T-cell (primary cell): Measurements from ENCODE around the gene ASB5. TPM values are rescaled to one million over a fixed set of nuclear protein-coding genes. Genes with fewer than 3 reads are reported as not detected.

ENCODE experiments used
- ATAC-seq, 4 experiments: fragments of 200-7000 bp in 3 of 4; fragments of 150-1000 bp in 1 of 4; cut with Tn5 transposase; replicated peaks in 1 of 4; 1 replicate in 3 of 4; 2 replicates in 1 of 4; pipeline ENCODE4 v1.10.0; 2021; ENCODE audit warnings: moderate library complexity in 3 of 4, mild to moderate bottlenecking in 2 of 4, moderate number of reproducible peaks in 1 of 4
- CTCF ChIA-PET, 2 donors: fragments of 300-600 bp; sonication (Branson Sonifier 250); formaldehyde crosslinking; loops; one replicate each; lab custom pipeline; 2022; ENCODE audit warnings: antibody characterized with exemption in 2 of 2; lab: Charles Lee
- POLR2A ChIA-PET, 2 donors: fragments of 300-600 bp; sonication (Branson Sonifier 250); formaldehyde crosslinking; loops; one replicate each; lab custom pipeline; 2022; ENCODE audit warnings: antibody characterized with exemption in 2 of 2; lab: Charles Lee
- DNase-seq, 35 experiments: peaks; one replicate each; pipeline versions ENCODE4 v3.0.0 to v3.0.0-alpha.2; 2013 to 2023
- H3K27ac ChIP-seq: one replicate; pipeline ENCODE4 v1.5.1; 2013; ENCODE audit warnings: low read length
- H3K27me3 ChIP-seq, 2 experiments: replicated peaks in 1 of 2; 1 replicate in 1 of 2; 2 replicates in 1 of 2; pipeline versions ENCODE4 v1.6.1 to v1.7.0; 2013; ENCODE audit warnings: low read length in 1 of 2, mixed read lengths in 1 of 2; ENCODE audit not compliant: control insufficient read depth in 2 of 2, insufficient read depth in 2 of 2; ENCODE audit errors: extremely low read depth in 1 of 2
- H3K36me3 ChIP-seq, 2 donors: 1 replicate in 1 of 2; 2 replicates in 1 of 2; pipeline versions ENCODE4 v1.6.1 to v1.7.0; 2013; ENCODE audit warnings: low read length in 1 of 2; ENCODE audit not compliant: control insufficient read depth in 2 of 2, insufficient read depth in 1 of 2; ENCODE audit errors: extremely low read depth in 1 of 2
- H3K4me1 ChIP-seq, 2 experiments: 1 replicate in 1 of 2; 2 replicates in 1 of 2; pipeline versions ENCODE4 v1.6.1 to v1.7.0; 2013; ENCODE audit warnings: low read length in 2 of 2, mixed read lengths in 1 of 2; ENCODE audit not compliant: insufficient read depth in 2 of 2, control insufficient read depth in 1 of 2; ENCODE audit errors: extremely low read depth in 1 of 2
- H3K4me3 ChIP-seq, 2 donors: 1 replicate in 1 of 2; 2 replicates in 1 of 2; pipeline versions ENCODE4 v1.5.1 to v1.7.0; 2013; ENCODE audit warnings: mild to moderate bottlenecking in 2 of 2, low read length in 1 of 2, moderate library complexity in 1 of 2; ENCODE audit not compliant: control insufficient read depth in 1 of 2; ENCODE audit errors: extremely low read depth in 1 of 2
- H3K9me3 ChIP-seq: 2 replicates; pipeline ENCODE4 v1.7.0; 2013
- H3K27ac Mint-ChIP-seq, 2 donors: one replicate each; pipeline ENCODE4 v1.8.0; 2020 to 2021; ENCODE audit warnings: mild to moderate bottlenecking in 2 of 2, mixed read lengths in 2 of 2
- H3K27me3 Mint-ChIP-seq, 2 donors: one replicate each; pipeline ENCODE4 v1.8.0; 2021 to 2022; ENCODE audit warnings: mixed read lengths in 2 of 2
- H3K36me3 Mint-ChIP-seq: one replicate; pipeline ENCODE4 v1.8.0; 2021; ENCODE audit warnings: mixed read lengths
- H3K4me1 Mint-ChIP-seq, 3 donors: one replicate each; pipeline ENCODE4 v1.8.0; 2020 to 2022; ENCODE audit warnings: mixed read lengths in 3 of 3, mild to moderate bottlenecking in 1 of 3
- H3K4me3 Mint-ChIP-seq, 3 donors: one replicate each; pipeline ENCODE4 v1.8.0; 2020 to 2022; ENCODE audit warnings: mild to moderate bottlenecking in 3 of 3, mixed read lengths in 3 of 3, moderate library complexity in 3 of 3
- H3K9me3 Mint-ChIP-seq, 3 donors: one replicate each; pipeline ENCODE4 v1.8.0; 2020 to 2022; ENCODE audit warnings: mixed read lengths in 3 of 3
- WGBS: methylation state at CpG from one replicate; pipeline ENCODE4 v1.1.5; 2013; ENCODE audit warnings: missing lambda C conversion rate; ENCODE audit not compliant: insufficient coverage; 5-methylcytosine and 5-hydroxymethylcytosine counted together
- total RNA-seq, 35 experiments: library from RNA in 6 of 35; stranded (reverse) in 6 of 35; fragments of 120-200 nt in 1 of 35; gene quantifications; one replicate each; pipeline versions ENCODE4 v1.2.1 to v1.2.4 and lab custom pipeline; 2013 to 2026

Gene ASB5, protein sequence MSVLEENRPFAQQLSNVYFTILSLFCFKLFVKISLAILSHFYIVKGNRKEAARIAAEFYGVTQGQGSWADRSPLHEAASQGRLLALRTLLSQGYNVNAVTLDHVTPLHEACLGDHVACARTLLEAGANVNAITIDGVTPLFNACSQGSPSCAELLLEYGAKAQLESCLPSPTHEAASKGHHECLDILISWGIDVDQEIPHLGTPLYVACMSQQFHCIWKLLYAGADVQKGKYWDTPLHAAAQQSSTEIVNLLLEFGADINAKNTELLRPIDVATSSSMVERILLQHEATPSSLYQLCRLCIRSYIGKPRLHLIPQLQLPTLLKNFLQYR
- total RNA-seq (not detected), total RNA-seq (lab: John Stamatoyannopoulos, UW) (0 to 0.19 (median 0) reads per million in 29 experiments)
- 0.07 TPM for total RNA-seq (2013)

GRCh38 chr4:176268963-176269362 is at the start of gene ASB5:
ASB5 (minus strand) TSS chr4:176269222; CDS start chr4:176269108, 114 bp downstream.
- Histone ChIP-seq H3K27me3 (peaks cover 0 to 2% of the 10 kb centered on the region in 2 experiments), H3K27ac (no peak within 1 kb of the TSS), H3K4me3 (no peak within 1 kb of the TSS), H3K9me3 (no peaks in the 10 kb centered on the region), H3K36me3 (no peaks in the 10 kb centered on the region), H3K4me1 (no peaks in the 10 kb centered on the region)
- Mint-ChIP-seq H3K9me3 (no peaks in the 10 kb centered on the region), H3K27me3 (peaks cover 4% of the 10 kb centered on the region in 2 donors), H3K4me1 (no peaks in the 10 kb centered on the region), H3K36me3 (no peaks in the 10 kb centered on the region), H3K4me3 (no peak within 1 kb of the TSS), H3K27ac (no peak within 1 kb of the TSS)
- WGBS = 93% methylated on average over 8 of the region's 11 CpGs
- ATAC-seq (no peak), DNase-seq (no peak)
- POLR2A ChIA-PET = interaction anchor here in 1 of 2 donors (0.7 kb wide), 1 partner anchor 18 kb away, joined by 3 read pairs; no protein-coding TSS in a partner anchor
- CTCF ChIA-PET = no interaction called here

- H3K27ac ChIP-seq = no peak overlapping the region
- ATAC-seq = no peak
- no peak overlapping the region for H3K4me3 Mint-ChIP-seq
- WGBS = 88% methylated on average over 4 of the region's 7 CpGs
- no peaks in the 10 kb centered on the region for H3K27me3 ChIP-seq
- CTCF ChIA-PET = no interaction called here
- POLR2A ChIA-PET = no interaction called here
- DNase-seq = no peak
- peaks cover 5% of the 10 kb centered on the region for H3K36me3 Mint-ChIP-seq
- peaks cover 0 to 4% of the 10 kb centered on the region in 2 donors for H3K27me3 Mint-ChIP-seq
- H3K4me3 ChIP-seq = no peak overlapping the region
- no peaks in the 10 kb centered on the region for H3K36me3 ChIP-seq
- H3K9me3 ChIP-seq = no peaks in the 10 kb centered on the region
- peaks cover 0 to 3% of the 10 kb centered on the region in 2 experiments for H3K4me1 ChIP-seq
- H3K27ac Mint-ChIP-seq = no peak overlapping the region
- H3K4me1 Mint-ChIP-seq = peaks cover 7 to 11% (median 9%) of the 10 kb centered on the region in 3 donors
- H3K9me3 Mint-ChIP-seq = no peaks in the 10 kb centered on the region
These were observed 44.7 kb upstream of the ASB5 start for GRCh38 chr4:176313596-176314336.

DNA sequence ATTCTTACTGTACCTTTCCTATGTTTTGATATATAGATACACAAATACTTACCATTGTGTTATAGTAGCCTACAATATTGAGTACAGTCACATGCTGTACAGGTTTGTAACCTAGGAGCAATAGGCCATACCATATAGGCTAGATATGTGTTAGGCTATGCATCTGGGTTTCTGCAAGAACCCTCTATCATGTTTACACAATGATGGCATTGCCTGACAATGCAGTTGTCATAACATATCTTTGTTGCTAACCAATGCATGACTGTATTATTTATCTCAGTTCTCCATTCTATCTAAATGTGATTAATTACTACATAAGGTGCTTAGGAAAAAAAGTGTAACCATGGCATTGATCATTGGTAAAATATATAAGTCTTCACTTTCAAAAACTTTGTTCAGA is 40.8 kb upstream of the ASB5 start:
- H3K36me3 Mint-ChIP-seq = no peaks in the 10 kb centered on the region
- no peak overlapping the region for H3K4me3 Mint-ChIP-seq
- H3K4me3 ChIP-seq = no peak overlapping the region
- DNase-seq = no peak
- peaks cover 13 to 30% of the 10 kb centered on the region in 2 donors for H3K27me3 Mint-ChIP-seq
- no peak overlapping the region for H3K27ac Mint-ChIP-seq
- H3K4me1 Mint-ChIP-seq = no peaks in the 10 kb centered on the region
- CTCF ChIA-PET = no interaction called here
- H3K27me3 ChIP-seq = peaks cover 0 to 11% of the 10 kb centered on the region in 2 experiments
- POLR2A ChIA-PET = no interaction called here
- H3K36me3 ChIP-seq = no peaks in the 10 kb centered on the region
- H3K27ac ChIP-seq = no peak overlapping the region
- ATAC-seq = no peak
- H3K9me3 ChIP-seq = no peaks in the 10 kb centered on the region
- H3K9me3 Mint-ChIP-seq = no peaks in the 10 kb centered on the region
- no peaks in the 10 kb centered on the region for H3K4me1 ChIP-seq

DNA sequence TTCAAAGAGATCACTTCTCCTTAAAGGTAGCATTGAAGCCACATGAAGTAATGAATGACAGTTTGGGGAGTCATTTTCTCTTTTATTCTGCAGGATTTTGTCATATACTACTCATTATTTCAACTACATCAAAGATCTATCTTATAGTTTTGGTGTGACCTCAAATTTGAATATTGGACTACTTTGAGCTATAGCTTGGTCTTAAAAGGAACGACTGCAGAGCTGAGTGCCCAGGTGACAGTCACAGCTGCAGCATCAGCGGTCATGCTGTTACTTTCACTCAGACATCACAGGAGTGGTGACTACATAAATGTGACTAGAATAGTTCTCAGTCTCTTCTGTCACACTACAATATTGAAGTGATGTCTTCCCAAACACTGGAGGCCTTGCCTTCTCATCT is 40.0 kb upstream of the ASB5 start:
- ChIA-PET POLR2A (no interaction called here), CTCF (interaction anchor here in 1 of 2 donors (0.6 kb wide), 1 partner anchor 77 kb away, joined by 4 read pairs; no protein-coding TSS in a partner anchor)
- H3K27ac ChIP-seq = no peak overlapping the region
- Mint-ChIP-seq H3K36me3 (no peaks in the 10 kb centered on the region), H3K27ac (no peak overlapping the region), H3K9me3 (no peaks in the 10 kb centered on the region), H3K27me3 (peaks cover 18 to 37% of the 10 kb centered on the region in 2 donors), H3K4me3 (no peak overlapping the region), H3K4me1 (no peaks in the 10 kb centered on the region)
- peaks cover 0 to 12% of the 10 kb centered on the region in 2 experiments for H3K27me3 ChIP-seq
- 71% methylated on average over 1 of the region's 2 CpGs for WGBS
- H3K9me3 ChIP-seq = no peaks in the 10 kb centered on the region
- H3K4me1 ChIP-seq = no peaks in the 10 kb centered on the region
- H3K4me3 ChIP-seq = no peak overlapping the region
- no peaks in the 10 kb centered on the region for H3K36me3 ChIP-seq
- ATAC-seq = no peak
- DNase-seq = no peak

DNA sequence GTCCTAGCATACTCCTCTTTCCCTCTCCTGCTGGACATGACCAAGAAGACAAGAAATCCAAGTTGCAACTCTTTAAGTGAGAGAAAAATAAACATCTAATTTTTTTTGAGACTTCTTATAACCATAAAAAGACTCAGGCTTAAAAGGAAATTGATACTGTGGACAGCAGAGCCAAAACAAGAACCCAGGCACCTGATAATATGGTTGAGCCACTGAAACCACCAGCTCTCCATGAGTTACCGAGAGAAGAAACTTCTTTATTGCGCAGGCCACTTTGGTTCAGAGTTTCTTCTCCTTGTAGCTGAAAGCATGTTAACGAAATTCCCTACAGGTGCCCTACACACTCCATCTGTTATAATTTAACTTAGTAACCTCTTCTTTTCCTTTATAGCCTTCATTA is 39.4 kb upstream of the ASB5 start:
- H3K9me3 ChIP-seq = no peaks in the 10 kb centered on the region
- CTCF ChIA-PET = no interaction called here
- no peak for ATAC-seq

GRCh38 chr4:176307666-176307930 is 38.6 kb upstream of the ASB5 start:
- H3K4me3 ChIP-seq = no peak overlapping the region
- 89% methylated on average over 5 of the region's 6 CpGs for whole genome bisulfite sequencing
- no peaks in the 10 kb centered on the region for H3K4me1 ChIP-seq
- Mint-ChIP-seq H3K27ac (no peak overlapping the region), H3K9me3 (no peaks in the 10 kb centered on the region), H3K27me3 (peaks cover 27 to 49% of the 10 kb centered on the region in 2 donors), H3K36me3 (no peaks in the 10 kb centered on the region), H3K4me1 (no peaks in the 10 kb centered on the region), H3K4me3 (no peak overlapping the region)
- H3K36me3 ChIP-seq = no peaks in the 10 kb centered on the region
- no peak overlapping the region for H3K27ac ChIP-seq
- peaks cover 0 to 17% of the 10 kb centered on the region in 2 experiments for H3K27me3 ChIP-seq
- CTCF ChIA-PET = no interaction called here
- no peaks in the 10 kb centered on the region for H3K9me3 ChIP-seq
- ATAC-seq (no peak), DNase-seq (no peak)
- POLR2A ChIA-PET = interaction anchor here (0.6 kb wide), 2 partner anchors 25 to 1851 kb away, joined by 3 read pairs; no protein-coding TSS in a partner anchor

More for the DNA sequence above, 39.4 kb upstream of the ASB5 start:
- Mint-ChIP-seq H3K4me3 (no peak overlapping the region), H3K36me3 (no peaks in the 10 kb centered on the region), H3K27me3 (peaks cover 23 to 42% of the 10 kb centered on the region in 2 donors), H3K4me1 (no peaks in the 10 kb centered on the region), H3K27ac (no peak overlapping the region), H3K9me3 (no peaks in the 10 kb centered on the region)
- Histone ChIP-seq H3K27ac (no peak overlapping the region), H3K4me3 (no peak overlapping the region), H3K4me1 (no peaks in the 10 kb centered on the region), H3K27me3 (peaks cover 0 to 16% of the 10 kb centered on the region in 2 experiments), H3K36me3 (no peaks in the 10 kb centered on the region)
- POLR2A ChIA-PET = no interaction called here
- WGBS = 100% methylated on average over 1 of the region's 3 CpGs
- no peak for DNase-seq
